Large intestine (tissue), 12 donors: ENCODE data around the gene KCTD19. TPM values are rescaled to one million over a fixed set of nuclear protein-coding genes. Genes with fewer than 3 reads are reported as not detected.
"Not testable (repeated sequence)": the region's sequence is repeated elsewhere in the genome, so short reads cannot be mapped to it uniquely, and the experiment has no call there.

Experiments
- DNase-seq, 2 donors: peaks; one replicate each; pipeline versions ENCODE4 v3.0.0 to v3.0.0-alpha.2; 2013
- H3K27ac ChIP-seq: one replicate; pipeline ENCODE4 v1.5.1; 2013; ENCODE audit warnings: low read length
- H3K27me3 ChIP-seq: 2 replicates; pipeline ENCODE4 v1.6.1; 2013; ENCODE audit warnings: low read length; ENCODE audit not compliant: control insufficient read depth, insufficient read depth
- H3K36me3 ChIP-seq: 2 replicates; pipeline ENCODE4 v1.6.1; 2013; ENCODE audit warnings: low read length; ENCODE audit not compliant: control insufficient read depth, insufficient read depth
- H3K4me1 ChIP-seq: one replicate; pipeline ENCODE4 v1.6.1; 2013; ENCODE audit warnings: low read length; ENCODE audit not compliant: control insufficient read depth, insufficient read depth
- H3K4me3 ChIP-seq: one replicate; pipeline ENCODE4 v1.5.1; 2013; ENCODE audit warnings: low read length
- H3K9me3 ChIP-seq: one replicate; pipeline ENCODE4 v1.6.1; 2013; ENCODE audit warnings: mild to moderate bottlenecking, low read depth, low read length, moderate library complexity; ENCODE audit not compliant: control insufficient read depth
- WGBS: methylation state at CpG from one replicate; pipeline ENCODE4 v1.1.5; 2013; ENCODE audit warnings: low lambda C conversion rate; ENCODE audit not compliant: insufficient coverage; 5-methylcytosine and 5-hydroxymethylcytosine counted together
- long read RNA-seq, 11 donors: transcript quantifications; one replicate each; lab custom pipeline, GENCODE V29; 2026
- polyA plus RNA-seq: library from polyadenylated mRNA; unstranded; fragments of 120-200 nt; gene quantifications from one replicate; pipeline ENCODE4 v1.2.1, GENCODE V29; 2013

Gene KCTD19
- 0.40 TPM for polyA plus RNA-seq
- long read RNA-seq, donor 1: 0 reads
- long read RNA-seq, donor 2: 0 reads
- long read RNA-seq, donor 3: 0 reads
- long read RNA-seq, donor 4: 0 reads
- long read RNA-seq, donor 5: 0 reads
- long read RNA-seq, donor 6: 0 reads
- long read RNA-seq, donor 7: 0 reads
- long read RNA-seq, donor 8: 0 reads
- long read RNA-seq, donor 9: 0 reads
- long read RNA-seq, donor 10: 0 reads
- long read RNA-seq, donor 11: 0 reads

GRCh38 chr16:67326472-67327309 is at the start of gene KCTD19, which contains the start of gene LRRC36:
KCTD19 (minus strand) TSS chr16:67326741; CDS start chr16:67326707, 34 bp downstream.
LRRC36 (plus strand) TSS chr16:67326815; CDS start chr16:67326863, 48 bp downstream.
- H3K9me3 ChIP-seq: peaks cover 3% of the 10 kb centered on the region
- H3K27ac ChIP-seq: no peak within 1 kb of the TSS
- DNase-seq: peak; percentile 64 to 74
- H3K36me3 ChIP-seq: no peaks in the 10 kb centered on the region
- WGBS: no CpG with 5 or more reads among the region's 61 CpGs
- H3K4me3 ChIP-seq: peak within 1 kb of the TSS; percentile 53
- H3K4me1 ChIP-seq: peaks cover 8% of the 10 kb centered on the region
- peaks cover 10% of the 10 kb centered on the region for H3K27me3 ChIP-seq

- H3K4me3 ChIP-seq, DNase-seq, H3K27ac ChIP-seq, H3K4me1 ChIP-seq, H3K9me3 ChIP-seq, H3K36me3 ChIP-seq, H3K27me3 ChIP-seq: not testable (repeated sequence)
- WGBS: 75% methylated on average over 1 of the region's 11 CpGs
Measured at GRCh38 chr16:67376012-67376411, 49.5 kb upstream of the KCTD19 start.

GRCh38 chr16:67372664-67373063 is 46.1 kb upstream of the KCTD19 start:
- Histone ChIP-seq H3K27me3 (no peaks in the 10 kb centered on the region), H3K9me3 (no peaks in the 10 kb centered on the region), H3K36me3 (no peaks in the 10 kb centered on the region), H3K27ac (no peak overlapping the region), H3K4me1 (peaks cover 12% of the 10 kb centered on the region), H3K4me3 (no peak overlapping the region)
- peak in 1 of 2 donors; percentile 14 for DNase-seq

- H3K27ac ChIP-seq: peak overlapping the region; percentile 52
- H3K36me3 ChIP-seq: no peaks in the 10 kb centered on the region
- no peak overlapping the region for H3K4me3 ChIP-seq
- no peaks in the 10 kb centered on the region for H3K9me3 ChIP-seq
- WGBS: no CpG with 5 or more reads among the region's 4 CpGs
- peaks cover 12% of the 10 kb centered on the region for H3K4me1 ChIP-seq
- peak; percentile 76 to 89 for DNase-seq
- no peaks in the 10 kb centered on the region for H3K27me3 ChIP-seq
Measured at GRCh38 chr16:67370661-67371060, 44.1 kb upstream of the KCTD19 start.

GRCh38 chr16:67364600-67365235 is 38.2 kb upstream of the KCTD19 start:
- no peaks in the 10 kb centered on the region for H3K27me3 ChIP-seq
- no peaks in the 10 kb centered on the region for H3K9me3 ChIP-seq
- DNase-seq: peak in 1 of 2 donors; percentile 37
- H3K27ac ChIP-seq: peak overlapping the region; percentile 54
- peaks cover 13% of the 10 kb centered on the region for H3K4me1 ChIP-seq
- H3K36me3 ChIP-seq: no peaks in the 10 kb centered on the region
- no peak overlapping the region for H3K4me3 ChIP-seq

- 100% methylated on average over 1 of the region's 3 CpGs for WGBS
- no peak overlapping the region for H3K27ac ChIP-seq
- H3K9me3 ChIP-seq: no peaks in the 10 kb centered on the region
- no peaks in the 10 kb centered on the region for H3K36me3 ChIP-seq
- H3K4me1 ChIP-seq: peaks cover 13% of the 10 kb centered on the region
- no peaks in the 10 kb centered on the region for H3K27me3 ChIP-seq
- H3K4me3 ChIP-seq: no peak overlapping the region
- no peak for DNase-seq
Measured at GRCh38 chr16:67361038-67361437, 34.5 kb upstream of the KCTD19 start.

- not testable (repeated sequence) for H3K9me3 ChIP-seq, H3K4me1 ChIP-seq, DNase-seq, H3K27ac ChIP-seq, H3K4me3 ChIP-seq, H3K27me3 ChIP-seq, H3K36me3 ChIP-seq
- WGBS: 100% methylated on average over 4 of the region's 8 CpGs
Measured at GRCh38 chr16:67359540-67360269, 33.2 kb upstream of the KCTD19 start.

- Histone ChIP-seq H3K36me3 (no peaks in the 10 kb centered on the region), H3K4me1 (no peaks in the 10 kb centered on the region), H3K27me3 (no peaks in the 10 kb centered on the region), H3K9me3 (no peaks in the 10 kb centered on the region), H3K4me3 (no peak overlapping the region), H3K27ac (no peak overlapping the region)
- no CpG with 5 or more reads among the region's 4 CpGs for WGBS
- no peak for DNase-seq
Measured at GRCh38 chr16:67357561-67357960, 31.0 kb upstream of the KCTD19 start.

- no peak overlapping the region for H3K4me3 ChIP-seq
- no CpG with 5 or more reads among the region's 3 CpGs for WGBS
- no peaks in the 10 kb centered on the region for H3K9me3 ChIP-seq
- no peaks in the 10 kb centered on the region for H3K27me3 ChIP-seq
- peak in 1 of 2 donors; percentile 39 for DNase-seq
- H3K36me3 ChIP-seq: no peaks in the 10 kb centered on the region
- H3K4me1 ChIP-seq: no peaks in the 10 kb centered on the region
- no peak overlapping the region for H3K27ac ChIP-seq
Measured at GRCh38 chr16:67356396-67356795, 29.9 kb upstream of the KCTD19 start.

GRCh38 chr16:67352463-67352862 is 25.9 kb upstream of the KCTD19 start:
- H3K27me3 ChIP-seq, H3K4me1 ChIP-seq, H3K4me3 ChIP-seq, H3K27ac ChIP-seq, DNase-seq, H3K36me3 ChIP-seq, H3K9me3 ChIP-seq: not testable (repeated sequence)
- 93% methylated on average over 3 of the region's 3 CpGs for WGBS
